HG03558 (cell line): ENCODE data around the gene HOXC9.

Source experiments
- ATAC-seq: cut with Tn5 transposase; IDR thresholded peaks from one replicate; pipeline ENCODE4 v1.9.1; 2021; ENCODE audit warnings: moderate number of reproducible peaks; ENCODE audit not compliant: unreplicated experiment; ENCODE audit errors: extremely low read depth

HOXC9 gene

GRCh38 chr12:54000116-54001114 lies at the start of gene HOXC9:
HOXC9 (plus strand) TSS chr12:54000161; CDS start chr12:54000189, 28 bp downstream.
- no peak for ATAC-seq

GRCh38 chr12:53950437-53950773 lies 49.6 kb upstream of the HOXC9 start:
- ATAC-seq: no peak

- no peak for ATAC-seq
Measured at GRCh38 chr12:53950789-53951576, 49.0 kb upstream of the HOXC9 start.

GRCh38 chr12:53951577-53952334 lies 48.2 kb upstream of the HOXC9 start:
- no peak for ATAC-seq

GRCh38 chr12:53952335-53952694 lies 47.6 kb upstream of the HOXC9 start:
- ATAC-seq: no peak

- ATAC-seq: no peak
Measured at GRCh38 chr12:53952871-53953734, 46.9 kb upstream of the HOXC9 start.

- no peak for ATAC-seq
Measured at GRCh38 chr12:53953831-53954693, 45.9 kb upstream of the HOXC9 start.

GRCh38 chr12:53954694-53955035 lies 45.3 kb upstream of the HOXC9 start, which contains the start of gene HOXC12:
HOXC12 (plus strand) TSS chr12:53954903; CDS start chr12:53954930, 27 bp downstream.
- no peak for ATAC-seq

- ATAC-seq: no peak
Measured at GRCh38 chr12:53955036-53955775, 44.8 kb upstream of the HOXC9 start.

GRCh38 chr12:53955776-53956250 lies 44.1 kb upstream of the HOXC9 start:
- no peak for ATAC-seq

- ATAC-seq: no peak
Measured at GRCh38 chr12:53956251-53956887, 43.6 kb upstream of the HOXC9 start.

- no peak for ATAC-seq
Measured at GRCh38 chr12:53956914-53957536, 42.9 kb upstream of the HOXC9 start.

GRCh38 chr12:53958128-53958527 lies 41.8 kb upstream of the HOXC9 start:
- ATAC-seq: no peak

- no peak for ATAC-seq
Measured at GRCh38 chr12:53959314-53959713, 40.6 kb upstream of the HOXC9 start.

GRCh38 chr12:53960187-53961024 lies 39.6 kb upstream of the HOXC9 start:
- no peak for ATAC-seq
